ENCODE results near the gene MSLN.
A peak's percentile ranks its signal among the peaks of the same experiment; 100 is the strongest.

MSLN gene

GRCh38 chr16:807347-808084 is 47.0 kb downstream of the MSLN start:
- peak; percentile 81 for DNase-seq (ENCODE audit: low read depth)

DNA sequence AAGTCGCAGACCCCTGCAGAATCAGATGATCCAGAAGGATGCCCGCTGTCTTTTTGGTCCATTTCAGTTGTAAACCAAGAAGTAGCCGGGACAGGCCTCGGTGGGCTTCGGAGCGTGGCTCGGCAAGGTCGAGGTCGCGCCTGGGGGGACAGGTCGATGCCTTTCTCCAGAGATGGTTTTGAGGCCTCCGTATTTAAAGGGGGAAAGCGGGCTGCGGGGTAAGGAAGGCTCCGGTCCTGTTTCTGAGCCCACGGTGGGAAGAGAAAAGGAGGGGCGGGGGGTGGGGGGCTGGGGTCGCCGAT is 47.5 kb downstream of the MSLN start:
- DNase-seq (ENCODE audit: low read depth), result no peak

- DNase-seq (ENCODE audit: low read depth), result no peak
Measured at GRCh38 chr16:813204-813915, 52.8 kb downstream of the MSLN start.

GRCh38 chr16:813916-814412 is 53.4 kb downstream of the MSLN start:
- no peak for DNase-seq (ENCODE audit: low read depth)

DNA sequence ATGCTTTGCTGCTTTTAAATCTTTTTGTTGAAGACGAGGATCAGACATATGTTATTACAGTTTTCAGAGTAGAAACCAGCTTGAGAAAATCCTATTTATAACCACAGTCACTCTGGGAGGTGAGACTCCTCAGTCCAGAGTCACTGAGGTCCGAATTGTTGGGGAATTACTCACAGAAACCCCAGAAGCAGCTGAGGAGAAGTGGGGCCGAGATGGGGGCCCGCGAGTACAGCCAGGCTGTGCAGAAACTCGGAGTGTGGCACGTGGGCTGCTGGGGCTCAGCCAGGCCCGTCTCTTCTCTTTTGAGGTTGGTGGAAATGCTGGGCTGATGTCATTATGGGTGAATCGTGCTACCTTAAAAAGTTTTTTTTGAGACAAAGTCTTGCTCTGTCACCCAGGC is 54.4 kb downstream of the MSLN start:
- DNase-seq (ENCODE audit: low read depth), result no peak

- no peak for DNase-seq (ENCODE audit: low read depth)
Measured at GRCh38 chr16:815861-816260, 55.3 kb downstream of the MSLN start.

DNA sequence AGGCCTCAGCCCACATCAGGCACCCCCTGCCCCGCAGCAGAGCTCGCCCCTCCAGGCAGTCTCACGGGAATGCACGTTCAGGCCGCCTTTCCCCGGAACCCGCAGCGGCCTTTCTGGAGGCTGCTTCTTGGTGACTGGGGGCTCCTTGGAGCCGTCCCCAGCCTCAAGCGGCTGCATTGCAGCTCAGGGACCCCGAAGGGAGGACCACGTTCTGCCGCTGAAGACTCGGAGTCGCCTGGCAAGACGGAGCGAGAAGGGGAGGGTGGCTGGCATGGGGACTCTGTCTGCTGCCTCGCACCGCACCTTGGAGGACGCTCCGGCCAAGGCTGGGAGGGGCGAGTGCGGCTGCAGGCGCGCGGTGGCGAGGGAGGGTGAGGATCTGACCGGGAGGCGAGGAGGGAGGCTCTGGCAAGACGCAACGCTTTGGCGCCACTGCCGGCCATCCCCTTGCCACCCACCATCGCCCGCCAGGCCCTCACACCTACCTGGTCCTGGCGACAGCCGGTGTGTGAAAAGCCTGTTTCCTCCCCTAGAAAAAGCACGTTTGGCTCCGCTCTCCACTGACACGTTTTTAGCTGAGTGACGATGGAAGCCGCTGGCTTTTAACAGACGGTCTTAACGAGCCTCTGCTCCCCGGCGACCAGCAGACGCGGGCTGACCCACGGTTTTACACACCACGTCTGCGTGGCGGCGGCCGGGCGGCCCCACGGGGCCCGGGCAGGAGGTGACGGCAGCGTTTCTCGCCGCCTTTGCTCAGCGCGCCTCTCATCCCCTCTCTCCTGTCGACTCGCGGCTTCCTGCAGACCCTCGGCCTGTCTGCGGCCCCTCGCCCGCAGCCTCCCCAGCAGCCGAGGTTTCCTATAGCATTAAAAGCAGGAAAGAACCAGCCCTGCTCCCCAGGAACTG is 56.7 kb downstream of the MSLN start:
- DNase-seq (ENCODE audit: low read depth), result no peak

DNA sequence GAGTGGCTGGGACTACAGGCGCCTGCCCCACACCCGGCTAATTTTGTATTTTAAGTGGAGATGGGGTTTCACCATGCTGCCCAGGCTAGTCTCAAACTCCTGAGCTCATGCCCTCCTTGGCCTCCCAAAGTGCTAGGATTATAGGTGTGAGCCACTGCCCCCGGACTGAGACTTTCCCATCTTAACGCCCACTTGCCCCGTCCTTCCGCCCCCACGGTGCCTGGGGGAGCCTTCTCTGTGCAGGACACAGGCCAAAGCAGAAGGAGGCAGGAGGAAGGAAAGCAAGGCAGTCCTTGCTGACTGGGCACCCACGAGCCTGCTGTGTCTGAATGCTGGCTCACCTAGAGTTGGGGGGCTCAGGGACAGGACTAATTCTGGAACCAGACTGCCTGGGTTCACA is 57.6 kb downstream of the MSLN start:
- DNase-seq (ENCODE audit: low read depth), result no peak
